K562 (cell line): Measurements from ENCODE around the gene PPP1R14C. TPM values are rescaled to one million over a fixed set of nuclear protein-coding genes. Genes with fewer than 3 reads are reported as not detected.

Experiments used
- CXXC5 ChIP-seq: fragments of 250-450 bp; sonication (Bioruptor Pico); IDR thresholded peaks from 2 replicates; pipeline ENCODE4 v1.8.0; 2022; ENCODE audit warnings: inconsistent platforms, mild to moderate bottlenecking, moderate library complexity
- ID3 ChIP-seq, 2 experiments: fragments of 250-450 bp in 1 of 2; fragments of 450-650 bp in 1 of 2; sonication (Bioruptor Pico) in 1 of 2; IDR thresholded peaks; 2 replicates each; pipeline versions ENCODE4 v1.6.1 to v1.8.0; 2016 to 2021; ENCODE audit warnings: mild to moderate bottlenecking in 2 of 2, moderate library complexity in 2 of 2, missing compliant biosample characterization in 1 of 2, missing genetic modification characterization in 1 of 2
- MBD2 ChIP-seq: sonication (generic); IDR thresholded peaks from 2 replicates; pipeline ENCODE4 v1.6.1; 2016; ENCODE audit warnings: low read depth, borderline replicate concordance
- MGA ChIP-seq: fragments of 450-650 bp; IDR thresholded peaks from 2 replicates; pipeline ENCODE4 v1.6.1; 2016; ENCODE audit warnings: mild to moderate bottlenecking, moderate library complexity
- MYNN ChIP-seq, 2 experiments: sonication (generic); formaldehyde crosslinking in 1 of 2; IDR thresholded peaks; 2 replicates each; pipeline versions ENCODE4 v1.5.0 to v1.6.1; 2016 to 2020; ENCODE audit warnings: antibody characterized with exemption in 1 of 2, missing genetic modification reagents in 1 of 2
- PHF21A ChIP-seq: fragments of 450-650 bp; IDR thresholded peaks from 2 replicates; pipeline ENCODE4 v1.6.1; 2017; ENCODE audit warnings: low read depth, borderline replicate concordance
- TCF3 ChIP-seq: sonication (generic); formaldehyde crosslinking; IDR thresholded peaks from 2 replicates; pipeline ENCODE4 v1.4.0; 2020; ENCODE audit warnings: mild to moderate bottlenecking, missing genetic modification reagents
- TEAD1 ChIP-seq, 2 experiments: fragments of 450-650 bp in 1 of 2; sonication (generic) in 1 of 2; formaldehyde crosslinking; IDR thresholded peaks; 2 replicates each; pipeline versions ENCODE4 v1.4.0 to v1.8.0; 2020 to 2022; ENCODE audit warnings: mild to moderate bottlenecking in 2 of 2, missing genetic modification reagents in 1 of 2
- ZNF592 ChIP-seq: fragments of 450-650 bp; IDR thresholded peaks from 2 replicates; pipeline ENCODE4 v1.6.1; 2017; ENCODE audit warnings: antibody characterized with exemption, mild to moderate bottlenecking
- polyA plus RNA-seq, 8 experiments: library from polyadenylated mRNA; depleted of rRNA in 4 of 8; stranded (reverse) in 5 of 8; unstranded in 3 of 8; fragments of >200 nt; fragmentation: Nextera tagmentation in 2 of 8; fragmentation: Illumina TruSeq in 1 of 8; extraction: Ambion mirVana in 2 of 8; extraction: Trizol in 1 of 8; gene quantifications; 2 replicates each; pipeline versions ENCODE4 v1.2.1 to v1.2.3, GENCODE V29; 2011 to 2014; ENCODE audit warnings: inconsistent platforms in 1 of 8, missing spikeins in 1 of 8
- total RNA-seq, 7 experiments: library from RNA; depleted of rRNA in 6 of 7; stranded (reverse); fragments of >200 nt in 6 of 7; fragmentation: Illumina TruSeq in 2 of 7; extraction: Trizol in 2 of 7; gene quantifications; 2 replicates each; pipeline versions ENCODE4 v1.2.1 to v1.2.3, GENCODE V29; 2011 to 2021; ENCODE audit warnings: low replicate concordance in 1 of 7

PPP1R14C gene
- total and polyA plus RNA-seq, 9 of the 15 experiments (the other 6 are each of a cell fraction or from before 2014, with no cell fraction given) = 4.5 to 16.6 (median 11.9) TPM

GRCh38 chr6:150276168-150276936 lies 133.5 kb downstream of the PPP1R14C start (continued):
- TF ChIP-seq ID3 (CRISPR knock-in tag; IDR thresholded peaks at IDR 0.05) (no peak), ID3 (tag; IDR thresholded peaks at IDR 0.05) (0 out of 2 replicates have a peak, but pooled peaks have one; percentile 33), CXXC5 (CRISPR knock-in tag) (peak; percentile 29), MYNN (IDR thresholded peaks at IDR 0.05) (peak; percentile 58; the same call in 1 of the 2 replicates), MYNN (CRISPR knock-in tag; IDR thresholded peaks at IDR 0.05) (no peak), TCF3 (CRISPR knock-in tag) (peak; percentile 92), MGA (peak; percentile 41; the same call in 1 of the 2 replicates), ZNF592 (peak; percentile 87), MBD2 (peak; percentile 76), PHF21A (no peak), TEAD1 (CRISPR knock-in tag; IDR thresholded peaks at IDR 0.05) (peak in 1 of 2 experiments; percentile 66; a peak in 2 of 4 replicates)
